ENCODE data around the gene GFRA1. TPM values are rescaled to one million over a fixed set of nuclear protein-coding genes. Genes with fewer than 3 reads are reported as not detected.

The GFRA1 gene
- total and polyA plus RNA-seq, 2 of the 8 experiments (the other 6 are each of a cell fraction or from before 2014, with no cell fraction given): 1.1 to 2.0 TPM

DNA sequence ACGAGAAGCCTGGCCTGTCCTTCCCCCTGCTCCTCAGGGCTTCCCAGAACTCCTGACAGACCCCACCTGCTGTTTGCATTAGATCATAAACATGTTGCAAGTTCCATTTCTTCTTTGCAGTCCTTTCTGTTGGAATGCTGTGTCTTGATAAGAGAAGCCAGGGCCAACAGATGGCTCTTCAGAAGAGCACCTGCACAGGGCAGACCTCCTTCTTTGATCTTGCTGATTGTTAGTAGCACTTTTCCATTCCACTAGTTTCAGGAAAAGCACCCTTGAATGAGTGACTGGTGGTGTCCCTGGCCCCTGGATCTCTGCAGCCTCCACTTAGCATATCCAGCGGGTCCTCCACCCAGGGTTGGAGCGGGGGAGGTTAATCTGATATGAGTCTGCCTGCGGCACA is 243.2 kb downstream of the GFRA1 start:
- Histone ChIP-seq H3K14ac (ENCODE audit: insufficient read length) (no peak overlapping the region), H4K5ac (ENCODE audit: insufficient read length, low read depth, low read length) (no peak overlapping the region), H3K36me3 (ENCODE audit: control insufficient read depth in 2 of 4, insufficient read depth in 4 of 4, low read length in 3 of 4) (no peaks in the 10 kb centered on the region), H3K9ac (replicated peaks in 1 of 4; ENCODE audit: extremely low read depth in 1 of 4, low read depth in 3 of 4, low read length in 3 of 4) (no peak overlapping the region), H3K79me2 (ENCODE audit: control insufficient read depth in 1 of 2, insufficient read depth in 2 of 2, low read length in 2 of 2) (no peaks in the 10 kb centered on the region), H2BK15ac (ENCODE audit: low read length) (no peak overlapping the region), H2AFZ (ENCODE audit: low read length) (no peak overlapping the region), H4K91ac (replicated peaks; ENCODE audit: insufficient read length, low read length) (no peak overlapping the region), H3K23me2 (ENCODE audit: low read depth, low read length) (no peaks in the 10 kb centered on the region), H3K4me3 (ENCODE audit: extremely low read depth in 1 of 4, insufficient read depth in 2 of 4, low read depth in 3 of 4, low read length in 4 of 4) (no peak overlapping the region), H3K56ac (replicated peaks; ENCODE audit: insufficient read length, low read depth, low read length) (no peak overlapping the region), H3K27ac (ENCODE audit: low read depth, low read length) (no peak overlapping the region), H2BK12ac (ENCODE audit: low read depth, low read length) (no peak overlapping the region), H2AK5ac (ENCODE audit: low read depth, low read length) (no peak overlapping the region), H2BK20ac (ENCODE audit: low read length) (no peak overlapping the region), H3K4me1 (replicated peaks in 1 of 4; ENCODE audit: control insufficient read depth in 3 of 4, insufficient read depth in 4 of 4, low read length in 3 of 4) (no peaks in the 10 kb centered on the region), H3K4me2 (ENCODE audit: insufficient read depth in 1 of 2, low read depth in 2 of 2, low read length in 2 of 2) (no peak overlapping the region), H3K18ac (ENCODE audit: extremely low read depth, low read length) (no peak overlapping the region), H4K20me1 (replicated peaks in 1 of 2; ENCODE audit: control insufficient read depth in 1 of 2, insufficient read depth in 2 of 2, low read length in 2 of 2) (no peaks in the 10 kb centered on the region), H3K27me3 (replicated peaks in 1 of 4; ENCODE audit: control insufficient read depth in 3 of 4, extremely low read depth in 1 of 4, insufficient read depth in 3 of 4, low read length in 3 of 4) (no peaks in the 10 kb centered on the region), H3K9me3 (ENCODE audit: insufficient read depth in 2 of 2, low read depth in 1 of 2, low read length in 1 of 2) (no peaks in the 10 kb centered on the region; a peak in 1 of 4 replicates), H2BK5ac (ENCODE audit: low read depth, low read length) (no peak overlapping the region), H4K8ac (ENCODE audit: extremely low read depth, insufficient read depth, low read length) (no peak overlapping the region), H3K79me1 (ENCODE audit: low read depth, low read length) (no peaks in the 10 kb centered on the region), H2BK120ac (replicated peaks; ENCODE audit: low read depth, low read length) (no peak overlapping the region), H3K23ac (ENCODE audit: insufficient read length) (no peak overlapping the region), H3K4ac (replicated peaks; ENCODE audit: insufficient read length, low read depth, low read length) (no peak overlapping the region)
- POLR2A ChIA-PET (ENCODE audit: partially characterized antibody): no interaction called here
- no peak for FAIRE-seq
- no peak for DNase-seq (ENCODE audit: low read depth in 1 of 2, low spot score in 2 of 2)
- CTCF ChIA-PET (ENCODE audit: partially characterized antibody): interaction anchor here (1.1 kb wide), 1 partner anchor 23 kb away, joined by 3 read pairs; no protein-coding TSS in a partner anchor
- 98% methylated on average over 4 of the region's 4 CpGs; no CpG with 5 or more reads in 1 of the 2 experiments for WGBS, 2 experiments (ENCODE audit: extremely low coverage in 1 of 2, insufficient coverage in 1 of 2, insufficient read length in 1 of 2, insufficient replicate concordance in 2 of 2, low coverage in 1 of 2, low lambda C conversion rate in 2 of 2, missing lambda C conversion rate in 1 of 2)
- TF ChIP-seq TBP (IDR thresholded peaks at IDR 0.05; ENCODE audit: low read depth, low read length) (no peak), RFX5 (IDR thresholded peaks at IDR 0.05; ENCODE audit: borderline replicate concordance, low read depth, low read length) (no peak), RBBP5 (IDR thresholded peaks at IDR 0.05; ENCODE audit: borderline replicate concordance, low read depth, low read length) (no peak), SP4 (IDR thresholded peaks at IDR 0.05; ENCODE audit: low read length) (no peak), MAFK (IDR thresholded peaks at IDR 0.05; ENCODE audit: low read depth, low read length) (no peak), JUND (IDR thresholded peaks at IDR 0.05; ENCODE audit: low read length) (no peak), CHD1 (IDR thresholded peaks at IDR 0.05; ENCODE audit: low read depth, low read length) (no peak), SRF (IDR thresholded peaks at IDR 0.05; ENCODE audit: low read depth, low read length) (no peak), CEBPB (IDR thresholded peaks at IDR 0.05; ENCODE audit: low read depth, low read length) (no peak), HDAC2 (IDR thresholded peaks at IDR 0.05; ENCODE audit: borderline replicate concordance in 1 of 2, low read depth in 2 of 2, low read length in 2 of 2) (no peak), NRF1 (IDR thresholded peaks at IDR 0.05; ENCODE audit: low read depth, low read length) (no peak), TCF12 (IDR thresholded peaks at IDR 0.05; ENCODE audit: low read depth, low read length) (no peak), SP2 (IDR thresholded peaks at IDR 0.05; ENCODE audit: low read length) (no peak), POLR2A (IDR thresholded peaks at IDR 0.05; ENCODE audit: control extremely low read depth in 1 of 2, low read depth in 2 of 2, low read length in 2 of 2) (no peak), POLR2AphosphoS5 (IDR thresholded peaks at IDR 0.05; ENCODE audit: low read depth, low read length) (no peak)
- TF ChIP-seq, protein P1, sequence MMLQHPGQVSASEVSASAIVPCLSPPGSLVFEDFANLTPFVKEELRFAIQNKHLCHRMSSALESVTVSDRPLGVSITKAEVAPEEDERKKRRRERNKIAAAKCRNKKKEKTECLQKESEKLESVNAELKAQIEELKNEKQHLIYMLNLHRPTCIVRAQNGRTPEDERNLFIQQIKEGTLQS (IDR thresholded peaks at IDR 0.05; ENCODE audit: insufficient read depth, low read depth, low read length): no peak
